ENCODE data around the gene GALNT14.

GALNT14 gene

DNA sequence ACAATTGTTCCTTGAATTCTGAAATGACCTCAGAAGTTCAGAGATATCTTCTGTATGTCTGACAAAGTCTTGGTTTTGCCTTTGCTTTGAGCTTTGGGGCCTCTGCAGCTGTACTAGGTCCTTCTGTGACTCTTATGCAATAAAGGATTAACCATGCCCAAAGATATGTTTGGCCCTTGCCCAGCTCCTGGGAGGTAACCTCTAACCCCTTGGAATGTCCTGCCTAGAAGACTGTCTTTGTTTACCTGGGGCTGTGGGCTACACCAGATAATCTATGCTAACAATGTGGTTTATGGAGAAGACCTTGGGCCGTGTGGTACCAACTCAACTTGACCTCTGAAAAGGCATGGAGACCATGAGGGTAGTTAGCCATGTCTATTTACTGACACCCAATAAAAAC, 190.1 kb downstream of the GALNT14 start:
- no peak for DNase-seq (ENCODE audit: low spot score)

DNA sequence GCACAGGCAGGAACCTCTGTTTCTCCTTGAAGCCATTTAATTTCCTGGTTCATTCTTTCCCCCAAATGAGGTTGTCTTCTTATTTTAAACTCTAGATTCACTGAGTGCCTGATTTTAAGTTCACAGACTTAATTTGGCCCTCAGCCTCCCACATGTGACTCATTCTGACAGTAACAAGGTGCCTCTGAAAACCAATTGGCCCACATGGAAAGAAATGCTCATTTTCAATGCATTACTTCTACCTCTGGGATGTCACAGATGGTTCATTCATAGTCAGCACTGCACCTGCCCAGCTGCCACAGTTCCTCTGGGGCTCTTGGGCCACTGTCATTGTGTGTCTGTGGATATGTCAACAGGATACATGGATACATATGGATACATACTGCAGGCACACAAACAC, 190.6 kb downstream of the GALNT14 start:
- TF ChIP-seq, protein P1, sequence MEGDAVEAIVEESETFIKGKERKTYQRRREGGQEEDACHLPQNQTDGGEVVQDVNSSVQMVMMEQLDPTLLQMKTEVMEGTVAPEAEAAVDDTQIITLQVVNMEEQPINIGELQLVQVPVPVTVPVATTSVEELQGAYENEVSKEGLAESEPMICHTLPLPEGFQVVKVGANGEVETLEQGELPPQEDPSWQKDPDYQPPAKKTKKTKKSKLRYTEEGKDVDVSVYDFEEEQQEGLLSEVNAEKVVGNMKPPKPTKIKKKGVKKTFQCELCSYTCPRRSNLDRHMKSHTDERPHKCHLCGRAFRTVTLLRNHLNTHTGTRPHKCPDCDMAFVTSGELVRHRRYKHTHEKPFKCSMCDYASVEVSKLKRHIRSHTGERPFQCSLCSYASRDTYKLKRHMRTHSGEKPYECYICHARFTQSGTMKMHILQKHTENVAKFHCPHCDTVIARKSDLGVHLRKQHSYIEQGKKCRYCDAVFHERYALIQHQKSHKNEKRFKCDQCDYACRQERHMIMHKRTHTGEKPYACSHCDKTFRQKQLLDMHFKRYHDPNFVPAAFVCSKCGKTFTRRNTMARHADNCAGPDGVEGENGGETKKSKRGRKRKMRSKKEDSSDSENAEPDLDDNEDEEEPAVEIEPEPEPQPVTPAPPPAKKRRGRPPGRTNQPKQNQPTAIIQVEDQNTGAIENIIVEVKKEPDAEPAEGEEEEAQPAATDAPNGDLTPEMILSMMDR (IDR thresholded peaks at IDR 0.05; ENCODE audit: extremely low read depth, missing control alignments): no peak
- DNase-seq (ENCODE audit: low spot score): no peak

More for the DNA sequence above, 190.1 kb downstream of the GALNT14 start:
- TF ChIP-seq, protein P1 (IDR thresholded peaks at IDR 0.05; ENCODE audit: extremely low read depth, missing control alignments): no peak

DNA sequence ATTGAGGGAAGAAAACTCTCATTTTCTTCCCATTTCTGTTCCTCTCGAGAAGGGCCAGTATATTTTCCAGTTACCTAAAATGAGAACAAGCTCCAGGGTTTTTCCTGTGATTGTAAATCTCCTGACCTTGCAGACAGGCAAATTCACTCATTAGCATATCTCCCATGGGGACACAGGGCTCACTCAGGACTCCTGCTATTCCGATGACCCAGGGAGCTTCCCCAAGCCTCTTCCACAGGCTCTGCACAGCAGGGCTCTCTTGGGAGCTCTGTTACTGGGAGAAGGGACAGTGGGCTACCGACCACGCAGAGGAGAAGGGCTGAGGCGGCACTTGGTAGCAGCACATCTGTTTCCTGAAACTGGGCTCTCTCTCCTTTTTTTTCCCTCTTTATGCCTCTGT, 195.8 kb downstream of the GALNT14 start:
- no peak for DNase-seq (ENCODE audit: low spot score)
- TF ChIP-seq, protein P1 (IDR thresholded peaks at IDR 0.05; ENCODE audit: extremely low read depth, missing control alignments): no peak

DNA sequence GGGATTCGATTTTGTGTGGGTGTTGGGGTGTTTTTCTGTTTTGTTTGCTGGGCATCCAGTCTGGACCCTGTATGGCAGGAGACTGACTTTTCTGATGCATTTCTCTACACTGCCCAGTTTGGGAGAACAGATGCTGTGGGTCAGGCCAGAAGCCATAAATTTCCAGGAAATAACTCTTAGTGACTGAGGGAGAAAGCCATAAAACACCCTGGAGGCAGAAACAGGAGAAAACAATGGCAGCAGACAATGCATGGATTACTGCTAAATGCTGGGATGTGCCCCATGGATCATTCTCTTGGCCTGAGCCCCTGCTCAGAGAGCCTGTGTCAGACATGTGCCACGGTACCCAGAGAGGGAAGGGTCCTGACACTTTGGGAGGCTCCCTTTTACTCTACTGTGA, 197.4 kb downstream of the GALNT14 start:
- TF ChIP-seq, protein P1 (IDR thresholded peaks at IDR 0.05; ENCODE audit: extremely low read depth, missing control alignments): no peak
- DNase-seq (ENCODE audit: low spot score): no peak

DNA sequence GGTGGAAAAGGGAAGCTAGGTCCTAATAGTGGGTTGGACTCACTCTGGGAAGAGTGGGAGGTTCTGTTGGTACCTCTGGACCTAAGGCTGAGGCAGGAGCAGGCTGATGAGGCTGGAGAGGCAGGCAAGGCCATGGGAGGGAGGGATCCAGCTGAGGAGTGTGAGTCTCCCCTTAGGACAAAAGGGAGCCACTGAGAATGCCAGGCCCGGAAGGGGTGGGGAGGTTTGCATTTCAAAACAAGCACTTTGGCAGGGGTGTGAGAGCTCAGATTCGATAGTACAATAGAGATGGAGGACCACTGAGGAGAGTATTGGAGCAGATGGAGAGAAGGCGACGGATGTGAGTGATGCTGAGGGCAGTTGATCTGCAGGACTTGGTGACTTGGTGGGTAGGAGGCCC, 198.9 kb downstream of the GALNT14 start:
- TF ChIP-seq, protein P1 (IDR thresholded peaks at IDR 0.05; ENCODE audit: extremely low read depth, missing control alignments): no peak
- no peak for DNase-seq (ENCODE audit: low spot score)

DNA sequence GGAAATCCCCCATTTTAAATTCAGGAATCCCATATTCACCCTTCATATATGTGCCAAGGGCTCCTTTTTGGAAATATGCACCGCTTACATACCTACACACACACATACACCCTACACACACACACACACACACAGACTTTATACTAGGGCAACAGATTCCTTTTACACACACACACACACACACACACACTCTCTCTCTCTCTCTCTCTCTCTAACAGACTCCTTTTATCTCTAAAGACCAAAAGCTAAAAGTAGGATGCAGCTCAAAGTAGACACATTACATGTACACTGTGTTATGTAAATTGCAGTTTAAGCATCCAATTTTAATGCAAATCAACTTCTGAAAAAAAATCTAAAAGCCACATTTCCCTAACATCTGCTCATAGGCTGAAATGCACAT, 200.0 kb downstream of the GALNT14 start:
- TF ChIP-seq, protein P1 (IDR thresholded peaks at IDR 0.05; ENCODE audit: extremely low read depth, missing control alignments): no peak
- no peak for DNase-seq (ENCODE audit: low spot score)

DNA sequence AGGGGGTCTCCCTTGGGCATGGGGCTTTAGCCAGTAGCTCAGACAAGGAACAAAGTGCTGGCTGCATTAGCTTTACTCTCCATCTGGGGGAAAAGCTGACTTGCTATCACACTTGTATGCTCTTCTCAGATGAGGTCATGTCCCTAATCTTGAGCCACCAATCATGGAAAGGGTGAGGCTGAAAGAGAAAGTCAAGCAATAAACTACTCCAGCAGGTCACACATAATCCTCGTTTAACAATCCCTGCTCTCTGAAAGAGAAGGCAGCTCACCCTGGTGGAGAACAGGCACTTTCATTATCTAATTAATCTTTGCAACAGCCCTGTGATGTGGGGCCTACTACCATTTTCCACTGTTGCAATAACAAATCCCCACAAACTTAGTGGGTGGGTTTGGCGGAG, 201.3 kb downstream of the GALNT14 start:
- TF ChIP-seq, protein P1 (IDR thresholded peaks at IDR 0.05; ENCODE audit: extremely low read depth, missing control alignments): no peak
- no peak for DNase-seq (ENCODE audit: low spot score)
